ENCODE results near the gene PTPRN2.

Gene PTPRN2

DNA sequence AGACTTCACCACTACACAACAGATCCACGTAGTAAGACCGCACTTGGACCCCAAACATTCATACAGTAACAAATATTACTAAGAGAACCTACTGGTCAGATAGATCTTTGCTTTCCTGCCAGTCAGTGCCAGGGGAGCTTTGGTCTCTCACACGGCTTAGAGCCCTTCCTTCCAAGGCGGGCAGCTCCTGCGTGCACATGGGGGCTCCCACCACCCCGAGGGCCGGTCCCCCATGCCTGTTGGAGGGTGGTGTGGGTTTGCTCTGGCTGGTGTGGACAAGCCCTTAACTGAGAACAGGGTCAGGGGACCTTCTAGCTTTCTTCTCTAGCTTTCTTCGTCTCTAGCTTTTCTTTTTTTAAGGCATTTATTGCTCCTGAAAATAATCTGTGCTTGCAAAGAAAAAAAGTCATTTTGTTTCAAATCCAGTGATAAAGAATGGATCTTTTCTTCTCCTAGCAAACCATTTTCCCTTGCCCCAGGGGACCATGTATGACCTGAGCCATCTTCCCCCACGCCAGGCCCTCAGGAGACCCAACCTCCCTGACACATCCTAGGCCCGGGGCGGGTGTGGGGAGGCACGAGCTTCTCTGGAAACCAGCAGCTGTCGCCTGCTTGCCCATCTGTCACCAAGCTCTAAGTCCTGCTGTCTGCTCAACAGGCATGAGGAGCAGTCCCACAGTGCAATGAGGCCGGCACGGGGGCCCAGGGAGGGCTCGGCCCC lies 591.1 kb downstream of the PTPRN2 start:
- DNase-seq, result no peak

DNA sequence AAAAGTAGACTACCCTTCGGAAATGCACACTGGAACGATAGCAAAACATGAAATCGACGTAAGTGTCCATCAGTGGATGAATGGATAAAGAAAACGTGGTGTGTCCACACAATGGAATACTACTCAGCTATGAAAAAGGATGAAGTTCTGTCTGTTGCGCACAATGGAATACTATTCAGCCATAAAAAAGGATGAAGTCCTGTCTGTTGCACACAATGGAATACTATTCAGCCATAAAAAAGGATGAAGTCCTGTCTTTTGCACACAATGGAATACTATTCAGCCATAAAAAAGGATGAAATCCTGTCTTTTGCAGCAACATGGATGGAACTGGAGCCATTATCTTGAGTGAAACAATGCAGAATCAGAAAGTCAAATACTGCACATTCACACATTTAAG lies 591.8 kb downstream of the PTPRN2 start:
- no peak for DNase-seq

DNA sequence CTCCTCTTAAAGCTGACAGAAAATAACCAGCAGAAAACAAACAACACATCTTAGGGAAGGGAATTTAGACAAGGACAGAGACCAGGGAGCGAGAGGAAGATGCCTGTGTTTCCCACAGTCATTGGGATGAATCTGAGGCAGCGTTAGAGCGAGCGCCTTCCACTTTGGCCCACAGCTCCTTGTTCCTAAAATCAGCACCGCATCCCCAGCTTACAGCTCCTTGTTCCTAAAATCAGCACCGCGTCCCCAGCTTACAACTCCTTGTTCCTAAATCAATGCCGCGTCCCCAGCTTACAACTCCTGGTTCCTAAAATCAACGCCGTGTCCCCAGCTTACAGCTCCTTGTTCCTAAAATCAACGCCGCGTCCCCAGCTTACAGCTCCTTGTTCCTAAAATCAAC lies 593.3 kb downstream of the PTPRN2 start:
- DNase-seq, result no peak

DNA sequence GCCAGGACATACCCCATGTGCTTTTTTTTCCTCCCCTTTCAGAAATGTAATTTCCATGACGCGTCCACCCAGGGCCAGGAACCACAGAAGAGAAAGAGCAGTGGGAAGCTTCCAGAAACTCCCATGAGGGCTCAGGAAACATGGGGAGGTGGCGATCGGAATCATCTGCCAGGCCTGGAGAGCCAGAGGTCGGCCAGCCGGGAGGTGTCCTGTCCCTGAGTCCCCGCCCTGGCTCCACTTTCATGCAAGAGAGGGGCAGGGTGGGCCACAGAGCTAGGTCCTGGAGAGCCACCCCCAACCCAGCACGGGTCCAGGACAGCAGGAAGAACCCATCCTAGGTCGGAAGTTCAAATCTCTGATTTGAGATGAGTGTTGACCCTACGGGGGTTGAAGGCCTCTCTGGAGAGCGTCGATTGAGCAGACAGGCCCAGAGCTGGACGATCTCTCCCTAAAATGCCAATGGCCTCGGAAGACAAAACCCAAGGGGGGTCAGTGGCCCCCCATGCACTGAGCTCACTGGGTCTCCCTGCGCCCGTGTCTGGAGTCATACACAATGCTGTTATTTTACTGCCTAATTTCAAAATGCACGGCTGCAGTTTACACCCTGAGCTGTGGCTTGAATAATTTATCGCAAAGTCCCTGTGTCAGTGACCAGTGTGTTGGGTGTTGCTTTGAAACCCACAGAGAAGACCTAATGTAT lies 594.1 kb downstream of the PTPRN2 start:
- no peak for DNase-seq

DNA sequence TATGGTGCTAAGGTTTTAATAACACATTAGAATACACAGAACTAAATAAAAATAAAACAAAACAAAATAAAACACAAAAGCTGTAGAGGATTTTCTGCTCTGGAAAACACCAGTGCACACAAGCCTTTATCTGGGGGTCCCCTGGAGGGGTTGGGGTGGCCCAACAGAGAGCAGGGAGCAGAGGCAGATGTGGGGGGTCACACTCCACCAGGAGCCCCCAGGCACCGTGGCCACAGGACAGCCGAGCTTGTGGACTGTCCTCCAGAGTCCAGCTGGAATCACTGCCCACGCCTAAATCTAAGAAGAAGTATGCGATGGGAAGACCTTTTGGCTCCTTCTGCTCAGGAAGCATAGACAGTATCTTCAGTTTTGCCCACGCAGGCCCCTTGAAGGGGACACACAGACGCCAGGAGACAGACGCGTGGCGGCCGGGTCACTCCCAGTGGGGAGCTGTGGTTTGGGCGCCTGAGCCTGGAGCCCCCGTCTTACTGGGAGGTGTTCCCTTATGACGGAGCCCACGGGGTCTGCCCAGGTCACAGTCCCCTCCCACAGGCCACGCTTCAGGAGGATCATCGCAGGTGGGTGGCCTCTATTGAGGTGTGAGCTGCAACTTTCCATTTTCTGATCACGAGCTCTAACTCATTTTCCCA lies 595.0 kb downstream of the PTPRN2 start:
- no peak for DNase-seq

DNA sequence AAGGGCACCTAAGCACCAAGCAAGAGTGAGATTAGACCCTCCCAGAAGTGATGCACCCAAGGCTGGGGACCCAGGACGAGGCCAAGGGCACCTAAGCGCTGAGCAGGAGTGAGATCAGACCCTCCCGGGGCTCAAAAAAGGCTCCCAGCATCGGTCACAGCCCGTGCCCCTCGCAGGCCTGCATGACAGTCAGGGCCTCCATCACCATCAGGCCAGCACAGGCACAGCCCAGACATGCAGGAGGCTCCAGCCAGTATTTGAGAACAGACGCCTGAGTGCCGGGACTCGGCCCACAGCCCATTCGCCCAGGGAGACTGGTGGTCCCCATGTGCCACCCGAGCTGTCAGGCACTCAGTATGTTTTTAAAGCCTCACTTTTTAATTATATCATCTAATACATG lies 595.9 kb downstream of the PTPRN2 start:
- no peak for DNase-seq

DNA sequence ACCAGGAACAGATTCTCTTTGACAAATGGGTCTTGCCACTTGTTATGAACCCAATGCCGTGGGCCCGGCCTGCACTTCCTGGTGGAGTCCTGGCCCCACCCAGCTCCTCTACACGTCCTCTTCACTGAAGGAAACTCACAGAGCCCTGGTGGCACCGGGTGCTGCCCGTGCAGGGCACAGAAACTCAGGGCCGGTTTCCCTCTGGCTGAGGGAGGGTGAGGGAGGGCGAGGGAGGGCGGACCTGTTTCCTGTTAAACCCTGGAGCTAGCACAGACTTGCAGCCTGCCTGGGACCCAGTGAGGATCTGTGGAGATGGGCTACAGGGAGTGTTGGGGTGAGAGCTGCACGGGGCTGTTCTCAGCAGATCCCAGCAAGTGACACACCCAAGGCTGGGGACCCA lies 596.3 kb downstream of the PTPRN2 start:
- no peak for DNase-seq

DNA sequence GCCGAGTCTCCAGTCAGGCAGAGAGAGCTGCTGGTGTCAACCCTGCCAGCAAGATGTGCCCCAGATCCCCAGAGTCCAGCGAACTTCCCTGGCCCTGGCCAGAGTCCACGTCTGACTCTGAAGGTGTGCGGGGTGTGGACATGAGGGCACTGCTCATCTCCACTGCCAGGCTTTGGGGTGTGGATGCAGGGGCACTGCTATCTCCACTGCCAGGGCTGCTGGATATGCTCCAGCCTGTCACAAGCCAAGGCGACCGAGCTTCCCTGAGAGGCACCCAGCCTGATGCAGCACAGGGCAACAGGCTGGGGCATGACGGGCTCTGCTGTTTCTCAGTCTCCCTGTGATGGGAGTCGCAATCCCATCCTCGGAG lies 596.8 kb downstream of the PTPRN2 start:
- DNase-seq, result no peak

DNA sequence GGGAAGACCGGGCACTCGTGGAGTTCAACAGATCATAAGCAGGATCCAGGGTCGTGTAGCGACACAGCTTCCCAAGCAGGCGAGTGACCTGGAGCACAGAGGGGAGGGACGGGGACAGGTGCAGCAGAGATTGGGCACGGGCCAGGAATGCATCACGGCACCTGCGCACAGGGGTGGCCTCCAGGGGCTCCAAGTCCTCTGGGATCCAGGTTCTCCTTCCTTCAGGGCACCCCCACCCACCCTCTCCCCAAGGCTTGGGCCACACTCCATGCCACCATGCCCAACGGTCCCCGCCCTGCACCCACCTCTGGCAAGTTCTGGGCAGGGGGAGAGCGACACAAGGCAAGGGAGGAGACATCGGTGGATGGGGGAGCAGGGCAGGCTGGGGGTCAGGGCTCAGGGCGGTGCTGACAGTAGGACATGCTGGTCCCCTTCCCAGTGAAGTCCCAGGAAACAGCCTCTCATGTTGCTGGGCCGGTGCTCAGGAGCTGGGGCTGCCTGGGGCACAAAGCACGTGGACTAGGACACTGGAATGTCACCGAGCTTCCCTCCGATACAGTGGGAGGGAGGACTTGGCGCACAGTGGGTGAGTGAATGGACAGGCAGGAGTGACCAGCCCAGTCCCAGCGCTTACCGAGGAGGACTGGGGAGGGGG lies 597.3 kb downstream of the PTPRN2 start:
- DNase-seq, result no peak

DNA sequence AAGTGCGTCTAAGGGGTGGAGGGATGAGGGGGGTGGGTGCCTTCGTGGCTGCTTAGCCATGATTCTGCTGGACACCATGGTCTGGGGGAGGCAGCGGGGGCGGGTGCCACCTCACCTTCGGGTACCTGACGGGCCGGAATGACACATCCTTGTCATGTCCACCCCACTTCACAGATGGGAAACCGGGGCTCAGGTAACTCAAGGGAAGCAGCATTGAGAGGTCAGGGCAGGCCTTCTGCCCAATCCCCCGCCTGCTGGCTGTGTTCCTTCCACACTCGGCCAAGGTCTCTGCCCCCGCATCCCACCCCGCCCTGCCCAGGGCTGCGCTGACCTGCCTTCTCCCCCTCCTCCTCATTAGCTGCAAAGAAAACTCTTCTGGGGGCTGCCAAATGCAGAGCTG lies 598.0 kb downstream of the PTPRN2 start:
- DNase-seq, result no peak

DNA sequence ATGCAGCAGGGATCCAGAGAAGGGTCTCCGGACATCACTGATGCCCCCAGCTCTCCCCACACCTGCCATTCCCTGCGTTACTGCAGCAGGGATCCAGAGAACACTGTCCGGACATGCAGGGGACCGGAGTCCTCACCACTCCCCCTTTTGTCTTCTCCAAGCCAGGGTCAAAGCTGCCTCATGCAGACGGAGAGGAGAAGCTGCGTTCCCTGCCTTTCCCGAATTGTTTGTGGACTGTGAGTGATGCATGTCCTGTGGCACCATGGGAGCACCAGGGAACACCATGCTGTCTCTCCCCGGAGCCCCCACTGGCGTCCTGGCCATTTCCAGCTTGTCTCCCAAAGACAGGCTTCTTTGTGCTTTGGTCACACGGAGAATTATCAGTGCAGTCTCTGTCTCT lies 599.7 kb downstream of the PTPRN2 start:
- DNase-seq, result no peak

DNA sequence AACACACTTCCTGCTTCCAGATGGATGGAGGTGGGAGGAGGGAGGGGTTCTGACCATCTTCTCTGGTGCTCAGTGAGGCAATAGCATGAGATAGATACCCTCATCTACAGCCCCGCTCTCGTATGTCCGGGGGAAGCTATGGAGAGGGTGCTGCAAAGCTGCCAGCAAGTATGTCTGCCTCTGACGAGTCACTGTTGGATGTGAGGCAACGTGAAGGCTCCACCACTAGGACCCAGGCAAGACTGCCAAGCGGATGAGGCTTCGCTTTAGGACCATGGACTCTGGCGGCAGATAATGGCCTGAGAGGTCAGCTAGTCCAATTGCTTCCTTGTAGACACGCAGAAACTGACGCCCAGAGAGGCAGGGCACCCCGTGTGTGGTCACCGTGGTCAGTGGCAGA lies 601.6 kb downstream of the PTPRN2 start:
- no peak for DNase-seq

DNA sequence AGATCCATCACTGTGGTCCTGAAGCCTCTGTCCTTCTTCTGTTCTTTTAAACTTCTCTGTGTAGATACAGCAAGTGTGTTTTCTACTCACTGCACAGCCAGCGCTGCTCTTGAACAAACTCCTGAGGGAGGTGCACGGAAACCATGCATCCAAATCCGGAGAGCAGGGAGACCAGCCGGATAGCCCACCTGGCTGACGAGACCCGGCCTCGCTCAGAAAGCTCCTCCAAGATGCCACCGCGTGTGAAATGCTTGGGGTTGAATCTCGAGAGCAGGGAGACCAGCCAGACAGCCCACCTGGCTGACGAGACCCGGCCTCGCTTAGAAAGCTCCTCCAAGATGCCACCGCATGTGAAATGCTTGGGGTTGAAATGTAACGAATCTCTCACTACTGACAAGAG lies 602.0 kb downstream of the PTPRN2 start:
- no peak for DNase-seq

DNA sequence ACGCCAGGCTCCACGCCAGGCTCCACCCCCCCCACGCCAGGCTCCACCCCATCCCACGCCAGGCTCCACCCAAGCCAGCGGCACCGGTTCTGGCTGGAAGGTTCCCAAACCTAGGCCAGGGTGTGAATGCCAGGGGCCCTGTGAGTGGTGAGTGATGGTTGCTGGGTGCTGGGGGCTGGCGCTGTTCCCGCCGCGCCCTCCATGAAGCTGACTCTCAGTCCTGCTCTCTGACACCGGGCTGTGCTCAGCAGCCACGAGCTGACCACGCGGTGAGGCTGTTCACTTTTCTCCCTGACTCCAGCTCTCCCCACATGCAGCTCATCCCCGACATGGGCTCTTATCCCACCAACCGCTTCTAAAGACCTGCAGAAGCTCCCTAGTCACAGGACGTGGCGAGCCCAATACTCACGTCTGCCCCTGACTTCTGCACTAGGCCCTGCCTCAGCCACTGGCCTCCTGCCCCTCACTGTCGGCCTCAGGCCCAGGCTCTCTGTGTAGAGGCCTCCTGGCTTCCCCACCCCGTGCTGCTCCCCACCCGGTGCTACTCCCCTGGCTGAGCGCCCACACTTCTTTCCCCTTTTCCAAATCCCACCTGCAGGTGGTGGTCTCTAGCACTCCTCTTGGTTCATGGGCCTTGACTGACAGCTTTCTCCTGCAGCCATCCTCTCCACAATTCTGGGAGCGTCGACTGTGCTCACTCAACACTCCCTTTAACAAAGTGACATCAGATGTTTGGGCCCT lies 603.0 kb downstream of the PTPRN2 start:
- DNase-seq, result no peak

DNA sequence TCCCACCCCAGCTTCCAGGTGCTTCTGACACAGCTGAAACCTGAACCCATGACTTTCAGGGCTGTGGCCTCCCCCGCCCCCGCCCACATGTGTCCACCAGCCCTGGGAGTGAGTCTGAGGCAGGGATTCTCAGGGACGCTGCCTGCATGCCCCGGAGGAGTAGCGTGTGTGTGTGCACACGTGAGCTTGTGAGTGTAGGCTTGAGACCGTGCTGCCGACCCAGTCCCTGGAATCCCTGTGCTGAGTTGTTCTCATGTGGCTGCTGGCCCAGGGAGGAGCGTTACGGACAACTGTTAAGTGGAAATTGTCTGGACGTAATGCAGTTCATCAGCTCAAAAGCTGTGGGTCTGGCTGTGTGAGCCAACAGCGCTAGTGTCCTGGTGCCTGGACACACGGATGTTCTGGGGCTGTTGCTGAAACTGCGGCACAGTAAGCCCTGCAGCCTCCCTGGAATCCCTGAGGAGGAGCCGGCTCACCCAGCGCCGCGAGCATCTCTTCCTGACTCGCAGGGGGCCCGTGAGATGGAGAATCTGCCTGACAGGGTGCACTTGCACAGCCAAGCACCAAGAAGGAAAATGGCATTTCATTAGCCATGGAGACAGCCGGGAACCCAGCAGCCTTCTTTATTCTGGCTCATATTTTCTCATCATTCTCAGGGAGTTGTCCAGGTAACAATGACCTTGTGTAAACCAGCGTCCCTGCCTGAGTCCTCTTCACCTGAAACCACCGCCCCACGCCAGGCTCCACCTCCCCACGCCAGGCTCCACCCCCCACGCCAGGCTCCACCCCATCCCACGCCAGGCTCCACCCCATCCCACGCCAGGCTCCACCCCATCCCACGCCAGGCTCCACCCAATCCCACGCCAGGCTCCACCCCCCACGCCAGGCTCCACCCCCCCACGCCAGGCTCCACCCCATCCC lies 603.9 kb downstream of the PTPRN2 start:
- peak; percentile 20 for DNase-seq

DNA sequence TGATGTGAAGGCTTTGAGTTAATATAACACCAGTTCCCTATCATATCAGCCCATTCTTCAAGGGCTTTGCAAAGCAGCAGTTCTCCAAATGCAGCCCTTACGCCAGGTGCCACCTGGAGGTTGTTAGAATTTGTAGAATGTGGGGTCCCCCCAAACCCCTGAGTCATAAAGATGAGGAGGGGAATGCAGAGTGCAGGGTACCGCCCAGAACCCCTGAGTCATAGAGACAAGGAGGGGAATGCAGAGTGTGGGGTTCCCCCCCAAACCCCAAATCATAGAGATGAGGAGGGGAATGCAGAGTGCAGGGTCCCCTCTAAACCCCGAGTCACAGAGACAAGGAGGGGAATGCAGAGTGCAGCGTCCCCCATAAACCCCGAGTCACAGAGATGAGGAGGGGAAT lies 605.8 kb downstream of the PTPRN2 start:
- DNase-seq, result no peak

DNA sequence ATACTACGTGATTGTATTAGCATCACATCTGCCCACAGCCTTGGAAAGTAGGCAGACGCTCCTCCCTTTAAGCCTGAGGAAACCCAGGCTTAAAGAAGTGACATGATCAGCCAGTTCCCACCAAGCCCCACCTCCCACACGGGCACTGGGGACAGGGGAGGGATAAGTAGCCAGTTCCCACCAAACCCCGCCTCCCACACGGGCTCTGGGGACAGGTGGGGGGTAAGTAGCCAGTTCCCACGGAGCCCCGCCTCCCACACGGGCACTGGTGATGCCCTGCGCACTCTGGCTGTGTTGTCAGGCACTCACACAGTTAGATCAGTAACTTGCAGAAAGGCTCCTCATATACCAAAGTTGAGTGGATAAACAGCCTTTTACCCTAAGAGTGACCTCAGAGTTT lies 606.8 kb downstream of the PTPRN2 start:
- DNase-seq, result peak; percentile 25

DNA sequence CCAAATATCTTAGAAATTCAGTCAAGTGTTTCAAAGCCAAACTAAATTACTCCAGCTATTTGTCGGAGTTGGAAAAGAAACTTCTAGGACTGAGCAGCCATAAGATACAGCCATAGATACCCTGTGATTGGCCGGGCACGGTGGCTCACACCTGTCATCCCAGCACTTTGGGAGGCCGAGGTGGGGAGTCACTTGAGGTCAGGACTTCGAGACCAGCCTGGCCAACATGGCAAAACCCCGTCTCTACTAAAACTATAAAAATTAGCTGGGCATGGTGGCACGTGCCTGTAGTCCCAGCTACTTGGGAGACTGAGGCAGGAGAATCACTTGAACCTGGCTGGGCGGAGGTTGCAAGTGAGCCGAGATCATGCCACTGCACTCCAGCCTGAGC lies 607.3 kb downstream of the PTPRN2 start:
- DNase-seq, result peak; percentile 20

DNA sequence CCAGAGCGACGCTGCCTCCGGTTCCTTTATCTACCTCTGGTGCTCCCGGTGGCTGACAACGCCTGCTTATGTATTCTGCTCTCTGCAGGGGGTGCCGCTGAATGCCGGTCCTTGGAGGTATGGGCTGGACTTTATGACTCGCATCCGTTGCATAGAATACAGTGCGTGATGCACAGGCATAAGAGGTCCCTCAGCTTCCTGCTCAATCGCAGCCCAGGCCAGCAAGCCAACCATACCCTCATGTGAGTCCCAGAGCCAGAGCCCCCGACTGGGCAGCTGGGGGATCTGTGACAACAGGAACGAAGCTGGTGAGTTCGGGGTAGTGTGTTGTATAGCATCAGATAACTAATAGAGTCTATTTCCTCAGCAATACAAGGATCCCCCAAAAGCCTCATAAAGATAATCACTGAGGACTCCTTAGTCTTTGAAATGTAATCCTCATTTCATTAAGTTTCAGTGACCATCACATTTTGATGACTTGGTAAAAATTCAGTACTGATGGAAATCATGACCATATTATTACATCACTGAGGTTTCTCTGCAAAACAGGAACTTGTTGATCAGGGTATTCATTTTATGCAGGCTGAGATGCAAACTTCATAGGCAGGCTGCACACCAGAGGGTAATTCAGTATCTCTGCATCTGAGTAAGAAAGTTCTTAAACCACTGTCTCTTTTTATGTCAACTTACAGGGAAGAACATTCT lies 607.8 kb downstream of the PTPRN2 start:
- DNase-seq, result no peak

DNA sequence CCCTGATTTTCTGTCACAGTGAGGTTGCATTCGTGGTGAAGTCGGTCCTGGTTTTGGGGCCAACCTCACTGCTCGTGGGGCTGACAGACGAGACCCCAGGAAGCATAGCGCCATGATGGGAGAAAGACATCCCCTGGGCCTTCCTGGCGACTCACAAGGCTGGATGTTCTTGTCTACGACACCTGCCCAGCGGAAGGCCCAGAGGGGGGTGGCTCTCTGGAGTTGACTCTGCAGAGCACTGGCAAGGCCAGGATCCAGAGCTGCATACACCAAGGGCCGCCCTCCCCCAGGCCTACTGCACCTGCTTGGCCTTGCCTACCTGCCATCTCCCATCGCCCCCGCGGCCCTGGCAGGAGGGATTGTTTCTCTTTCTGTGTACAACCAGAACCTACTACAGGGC lies 608.9 kb downstream of the PTPRN2 start:
- DNase-seq, result no peak
